HL-60 (cell line): ENCODE measurements around the gene KCNJ3.
"Not testable (repeated sequence)": the region's sequence is repeated elsewhere in the genome, so short reads cannot be mapped to it uniquely, and the experiment has no call there.

Experiments used
- DNase-seq, 2 experiments: peaks; one replicate each; pipeline ENCODE4 v3.0.0-alpha.2; 2010 to 2020; ENCODE audit warnings: low read depth in 1 of 2, low spot score in 1 of 2
- H3K27ac ChIP-seq: fragments of 250-450 bp; sonication (Bioruptor Pico); replicated peaks from 2 replicates; pipeline ENCODE4 v1.5.1; 2020; ENCODE audit warnings: mild to moderate bottlenecking, moderate library complexity
- H3K27me3 ChIP-seq: fragments of 250-450 bp; sonication (Bioruptor Pico); 2 replicates; pipeline ENCODE4 v1.5.1; 2021; ENCODE audit warnings: mild to moderate bottlenecking, moderate library complexity; ENCODE audit not compliant: insufficient read depth, poor library complexity, severe bottlenecking
- H3K4me3 ChIP-seq: replicated peaks from 2 replicates; pipeline ENCODE4 v1.5.1; 2011; ENCODE audit warnings: mild to moderate bottlenecking, control low read depth, low read length; ENCODE audit not compliant: insufficient read depth
- CTCF ChIP-seq: IDR thresholded peaks from one replicate; pipeline ENCODE4 v1.5.1; 2011; ENCODE audit warnings: low read length, control low read depth, inconsistent platforms; ENCODE audit not compliant: insufficient read depth
- GABPA ChIP-seq: IDR thresholded peaks from 2 replicates; pipeline ENCODE4 v1.6.1; 2012; ENCODE audit warnings: low read depth
- POLR2AphosphoS5 ChIP-seq: IDR thresholded peaks from 2 replicates; pipeline ENCODE4 v1.6.1; 2012; ENCODE audit warnings: low read depth
- REST ChIP-seq: IDR thresholded peaks from 2 replicates; pipeline ENCODE4 v1.6.1; 2012; ENCODE audit warnings: low read depth; ENCODE audit not compliant: insufficient replicate concordance
- SPI1 ChIP-seq: IDR thresholded peaks from 2 replicates; pipeline ENCODE4 v1.6.1; 2012; ENCODE audit warnings: low read depth, mild to moderate bottlenecking, borderline replicate concordance

KCNJ3 gene

GRCh38 chr2:154849482-154849881 is 151.0 kb downstream of the KCNJ3 start:
- H3K4me3 ChIP-seq, result no peak overlapping the region
- no peak for DNase-seq
- no peaks in the 10 kb centered on the region for H3K27me3 ChIP-seq
- no peak overlapping the region for H3K27ac ChIP-seq
- TF ChIP-seq CTCF (no peak), SPI1 (no peak), POLR2AphosphoS5 (no peak), REST (no peak), GABPA (no peak)

GRCh38 chr2:154850532-154850931 is 152.0 kb downstream of the KCNJ3 start:
- no peak overlapping the region for H3K4me3 ChIP-seq
- H3K27ac ChIP-seq, result no peak overlapping the region
- no peak for DNase-seq
- H3K27me3 ChIP-seq, result no peaks in the 10 kb centered on the region
- TF ChIP-seq CTCF (no peak), GABPA (no peak), REST (no peak), SPI1 (no peak), POLR2AphosphoS5 (no peak)

GRCh38 chr2:154855138-154855537 is 156.6 kb downstream of the KCNJ3 start:
- TF ChIP-seq REST (no peak), POLR2AphosphoS5 (no peak), GABPA (no peak)

GRCh38 chr2:154867151-154867550 is 168.7 kb downstream of the KCNJ3 start:
- not testable (repeated sequence) for DNase-seq, H3K27me3 ChIP-seq, H3K4me3 ChIP-seq, H3K27ac ChIP-seq

More at GRCh38 chr2:154855138-154855537, 156.6 kb downstream of the KCNJ3 start:
- Histone ChIP-seq H3K4me3 (no peak overlapping the region), H3K27me3 (no peaks in the 10 kb centered on the region), H3K27ac (no peak overlapping the region)
- no peak for DNase-seq
